IPS-18c (cell line): ENCODE data around the gene POLE4.
A peak's percentile ranks its signal among the peaks of the same experiment; 100 is the strongest.

Experiments
- H3K4me3 ChIP-seq: 2 replicates; pipeline ENCODE4 v1.7.0; 2013; ENCODE audit warnings: low read depth, mild to moderate bottlenecking, low read length, moderate library complexity; ENCODE audit not compliant: insufficient read depth
- H3K9me3 ChIP-seq: one replicate; pipeline ENCODE4 v1.6.1; 2013; ENCODE audit warnings: mild to moderate bottlenecking, low read length, moderate library complexity; ENCODE audit not compliant: control insufficient read depth, insufficient read depth

Gene POLE4

GRCh38 chr2:74935975-74936391 is 22.5 kb upstream of the POLE4 start:
- H3K9me3 ChIP-seq = no peaks in the 10 kb centered on the region
- H3K4me3 ChIP-seq = no peak overlapping the region

GRCh38 chr2:74937221-74937880 is 21.1 kb upstream of the POLE4 start:
- peaks cover 2% of the 10 kb centered on the region for H3K9me3 ChIP-seq
- H3K4me3 ChIP-seq = no peak overlapping the region

DNA sequence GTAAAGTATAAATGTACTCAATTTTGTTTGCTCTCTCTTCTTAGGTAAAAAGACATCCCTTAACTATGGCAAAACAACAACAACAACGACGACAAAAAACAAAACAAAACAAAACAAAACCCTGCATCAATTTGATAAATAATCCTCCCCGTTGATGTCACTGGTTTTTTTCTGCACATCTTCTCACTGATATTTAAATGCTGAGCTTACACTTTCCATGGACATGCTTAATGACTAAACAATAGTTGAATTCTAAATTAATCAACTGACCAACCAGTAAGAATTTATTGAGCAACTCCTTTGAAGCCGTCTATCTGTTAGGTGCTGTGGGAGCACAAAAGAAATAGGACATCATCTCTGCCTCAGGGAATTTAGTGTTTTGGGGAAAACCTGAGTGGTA is 20.2 kb upstream of the POLE4 start:
- peaks cover 2% of the 10 kb centered on the region for H3K9me3 ChIP-seq
- no peak overlapping the region for H3K4me3 ChIP-seq

GRCh38 chr2:74939919-74940812 is 18.3 kb upstream of the POLE4 start:
- H3K4me3 ChIP-seq = no peak overlapping the region
- H3K9me3 ChIP-seq = peaks cover 2% of the 10 kb centered on the region

- H3K4me3 ChIP-seq = no peak overlapping the region
- peaks cover 2% of the 10 kb centered on the region for H3K9me3 ChIP-seq
Observed at GRCh38 chr2:74941284-74941683, 17.2 kb upstream of the POLE4 start.

DNA sequence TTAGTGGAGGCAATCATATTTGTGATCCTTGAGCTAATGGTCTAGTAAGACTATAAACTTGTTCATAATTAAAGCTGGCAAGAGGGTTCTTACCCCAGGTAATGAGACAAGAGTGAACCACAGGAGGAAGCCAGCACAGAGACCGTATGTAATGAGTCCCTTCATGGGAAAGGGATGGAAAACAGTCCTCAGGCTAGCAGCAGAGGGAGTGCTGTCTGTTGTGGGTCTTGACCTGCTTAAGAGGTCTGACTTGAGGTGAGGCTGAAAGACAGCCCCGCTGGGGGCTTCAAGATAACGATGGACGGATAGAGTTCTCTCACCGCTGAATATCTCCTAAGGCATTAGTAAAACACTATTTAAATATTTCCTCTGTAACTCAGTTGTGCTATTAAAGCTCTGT is 16.2 kb upstream of the POLE4 start:
- Histone ChIP-seq H3K9me3 (peaks cover 2% of the 10 kb centered on the region), H3K4me3 (no peak overlapping the region)

DNA sequence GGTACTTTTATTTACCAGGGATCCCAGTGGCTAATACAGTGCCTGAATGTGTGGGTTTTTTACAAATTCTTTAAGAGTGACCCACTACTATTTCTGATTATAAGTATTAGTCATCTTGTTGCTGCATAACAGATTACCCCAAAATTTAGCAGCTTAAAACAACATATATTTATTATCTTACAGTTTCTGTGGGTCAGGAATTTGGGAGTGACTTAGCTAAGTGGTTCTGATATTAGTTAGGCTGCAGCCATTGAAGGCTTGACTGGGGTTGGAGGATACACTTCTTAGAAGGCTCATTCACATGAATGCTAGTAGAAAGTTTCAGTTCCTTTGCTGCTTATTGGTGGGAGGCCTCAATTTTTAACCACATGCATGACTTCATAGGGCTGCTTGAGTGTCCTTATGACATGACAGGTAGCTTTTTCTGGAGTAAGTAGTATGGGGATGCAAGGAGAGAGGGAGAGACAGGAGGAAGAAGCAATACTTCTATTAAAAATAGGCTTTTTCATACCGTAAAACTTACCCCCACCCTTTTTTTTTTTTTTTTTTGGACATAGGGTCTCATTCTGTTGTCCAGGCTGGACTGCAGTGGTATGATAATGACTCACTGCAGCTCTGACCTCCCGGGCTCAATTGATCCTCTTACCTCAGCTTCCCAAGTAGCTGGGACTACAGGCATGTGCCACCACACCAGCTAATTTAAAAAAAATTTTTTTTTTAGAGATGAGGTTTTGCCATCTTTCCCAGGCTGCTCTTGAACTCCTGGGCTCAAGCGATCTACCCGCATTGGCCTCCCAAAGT is 13.3 kb upstream of the POLE4 start:
- Histone ChIP-seq H3K4me3 (no peak overlapping the region), H3K9me3 (peaks cover 2% of the 10 kb centered on the region)

DNA sequence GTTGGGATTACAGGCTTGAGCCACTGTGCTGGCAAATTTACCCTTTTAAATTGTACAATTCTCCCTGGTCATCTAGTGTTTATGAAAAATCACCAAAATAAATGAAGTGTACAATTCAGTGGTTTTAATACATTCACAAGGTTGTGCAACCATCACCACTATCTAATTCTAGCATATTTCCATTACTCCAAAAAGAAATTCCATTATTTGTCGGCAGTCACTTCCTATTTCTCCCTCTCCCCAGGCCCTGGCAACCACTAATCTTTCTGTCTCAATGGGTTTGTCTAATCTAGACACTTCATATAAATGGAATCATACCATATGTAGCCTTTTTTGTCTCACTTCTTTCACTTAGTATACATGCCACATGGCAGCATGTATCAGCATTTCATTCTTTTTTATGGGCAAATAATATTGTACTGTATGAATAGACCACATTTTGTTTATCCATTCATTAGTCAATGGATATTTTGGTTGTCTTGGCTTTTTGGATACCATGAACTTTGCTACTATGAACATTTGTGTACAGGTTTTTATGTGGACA is 12.6 kb upstream of the POLE4 start:
- Histone ChIP-seq H3K9me3 (peaks cover 2% of the 10 kb centered on the region), H3K4me3 (no peak overlapping the region)

GRCh38 chr2:74947703-74948102 is 10.7 kb upstream of the POLE4 start:
- Histone ChIP-seq H3K4me3 (no peak overlapping the region), H3K9me3 (peaks cover 4% of the 10 kb centered on the region)

DNA sequence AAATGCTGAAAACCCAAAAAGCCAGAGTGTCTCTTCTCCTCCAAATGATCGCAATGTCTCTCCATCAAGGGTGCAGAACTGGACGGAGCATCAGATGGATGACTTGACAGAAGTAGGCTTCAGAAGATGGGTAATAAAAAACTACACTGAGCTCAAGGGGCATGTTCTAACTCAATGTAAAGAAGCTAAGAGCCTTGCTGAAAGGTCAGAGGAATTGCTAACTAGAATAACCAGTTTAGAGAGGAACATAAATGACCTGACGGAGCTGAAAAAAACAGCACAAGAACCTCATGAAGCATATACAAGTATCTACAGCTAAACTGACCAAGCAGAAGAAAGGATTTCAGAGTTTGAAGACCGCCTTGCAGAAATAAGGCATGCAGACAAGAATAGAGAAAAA is 9.7 kb upstream of the POLE4 start:
- Histone ChIP-seq H3K9me3 (peaks cover 4% of the 10 kb centered on the region), H3K4me3 (no peak overlapping the region)

DNA sequence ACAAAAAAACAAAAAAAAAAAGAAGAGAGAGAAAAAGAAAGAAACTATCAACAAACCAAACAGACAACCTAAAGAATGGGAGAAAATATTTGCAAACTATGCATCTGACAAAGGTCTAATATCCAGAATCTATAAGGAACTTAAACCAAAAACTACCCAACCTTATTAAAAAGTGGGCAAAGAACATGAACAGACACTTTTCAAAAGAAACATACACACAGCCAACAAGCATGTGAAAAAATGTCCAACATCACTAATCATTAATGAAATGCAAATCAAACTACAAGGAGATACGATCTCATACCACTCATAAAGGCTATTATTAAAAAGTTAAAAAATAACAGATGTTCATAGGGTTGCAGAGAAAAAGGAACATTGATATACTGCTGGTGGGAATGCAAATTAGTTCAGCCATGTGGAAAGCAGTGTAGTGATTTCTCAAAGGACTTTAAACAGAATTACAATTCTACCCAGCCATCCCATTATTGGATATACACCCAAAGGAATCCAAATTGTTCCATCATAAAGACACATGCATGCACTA is 7.2 kb upstream of the POLE4 start:
- no peak overlapping the region for H3K4me3 ChIP-seq
- peaks cover 4% of the 10 kb centered on the region for H3K9me3 ChIP-seq

GRCh38 chr2:74952575-74952974 is 5.9 kb upstream of the POLE4 start:
- H3K9me3 ChIP-seq = peaks cover 6% of the 10 kb centered on the region
- no peak overlapping the region for H3K4me3 ChIP-seq

- Histone ChIP-seq H3K9me3 (peaks cover 6% of the 10 kb centered on the region), H3K4me3 (no peak overlapping the region)
Observed at GRCh38 chr2:74953796-74954499, 4.5 kb upstream of the POLE4 start.

DNA sequence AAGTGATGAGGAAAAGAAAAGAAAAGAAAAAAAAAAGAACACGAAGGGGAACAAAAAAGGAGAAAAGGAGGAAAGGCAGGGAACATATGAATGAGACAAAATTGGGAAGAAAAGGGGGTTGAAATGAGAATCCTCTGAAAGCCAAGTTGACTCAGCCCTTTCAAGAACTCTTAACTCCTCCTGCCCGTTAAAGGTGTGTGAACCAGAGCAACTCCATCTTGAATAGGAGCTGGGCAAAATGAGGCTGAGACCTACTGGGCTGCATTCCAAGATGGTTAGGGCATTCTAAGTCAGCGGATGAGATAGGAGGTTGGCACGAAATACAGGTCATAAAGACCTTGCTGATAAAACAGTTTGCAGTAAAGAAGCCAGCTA is 4.0 kb upstream of the POLE4 start:
- H3K9me3 ChIP-seq = peaks cover 6% of the 10 kb centered on the region
- no peak overlapping the region for H3K4me3 ChIP-seq

DNA sequence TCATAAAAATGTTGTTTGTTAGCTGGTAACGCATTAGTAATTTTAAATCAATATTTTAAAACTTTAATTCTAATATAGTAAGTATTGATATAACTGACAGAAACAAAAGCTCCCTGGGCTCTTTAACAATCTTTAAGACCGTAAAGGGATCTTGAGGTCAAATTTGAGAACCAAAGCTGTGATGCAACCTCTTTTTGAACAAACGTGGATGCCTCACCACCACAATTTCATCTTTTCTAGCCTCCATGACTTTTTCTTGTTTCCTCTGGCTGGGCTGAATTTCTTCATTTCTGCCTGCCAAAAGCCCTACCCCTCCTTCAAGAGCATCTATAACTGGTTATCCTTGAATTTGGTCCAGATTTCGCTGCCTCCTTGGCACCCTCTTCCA is 563 bp upstream of the POLE4 start:
- peak overlapping the region; percentile 49 for H3K4me3 ChIP-seq
- H3K9me3 ChIP-seq = peaks cover 2% of the 10 kb centered on the region

GRCh38 chr2:74959106-74959751 is 786 bp downstream of the POLE4 start:
- peaks cover 2% of the 10 kb centered on the region for H3K9me3 ChIP-seq
- peak overlapping the region; percentile 49; the same call in 1 of the 2 replicates for H3K4me3 ChIP-seq
